ENCODE data around the gene TKTL1.
"Not testable (repeated sequence)": the region's sequence is repeated elsewhere in the genome, so short reads cannot be mapped to it uniquely, and the experiment has no call there.

DNA sequence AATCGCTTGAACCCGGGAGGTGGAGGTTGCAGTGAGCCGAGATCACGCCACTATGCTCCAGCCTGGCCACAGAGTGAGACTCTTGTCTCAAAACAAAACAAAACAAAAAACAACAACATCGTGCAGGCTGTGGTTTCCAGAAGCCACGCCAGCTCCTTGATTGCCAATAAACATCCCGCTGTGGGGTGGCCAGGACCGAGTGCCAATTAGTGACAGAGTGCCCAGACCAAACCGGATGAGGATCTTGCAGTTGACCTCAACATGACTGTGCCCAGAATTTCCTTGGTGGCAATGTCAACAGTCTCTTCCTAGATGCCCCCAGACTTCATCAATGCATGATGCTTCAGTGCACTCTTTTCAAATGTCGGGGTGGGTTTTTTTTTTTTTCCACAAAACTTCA is 36.9 kb upstream of the TKTL1 start:
- TF ChIP-seq, protein P1, sequence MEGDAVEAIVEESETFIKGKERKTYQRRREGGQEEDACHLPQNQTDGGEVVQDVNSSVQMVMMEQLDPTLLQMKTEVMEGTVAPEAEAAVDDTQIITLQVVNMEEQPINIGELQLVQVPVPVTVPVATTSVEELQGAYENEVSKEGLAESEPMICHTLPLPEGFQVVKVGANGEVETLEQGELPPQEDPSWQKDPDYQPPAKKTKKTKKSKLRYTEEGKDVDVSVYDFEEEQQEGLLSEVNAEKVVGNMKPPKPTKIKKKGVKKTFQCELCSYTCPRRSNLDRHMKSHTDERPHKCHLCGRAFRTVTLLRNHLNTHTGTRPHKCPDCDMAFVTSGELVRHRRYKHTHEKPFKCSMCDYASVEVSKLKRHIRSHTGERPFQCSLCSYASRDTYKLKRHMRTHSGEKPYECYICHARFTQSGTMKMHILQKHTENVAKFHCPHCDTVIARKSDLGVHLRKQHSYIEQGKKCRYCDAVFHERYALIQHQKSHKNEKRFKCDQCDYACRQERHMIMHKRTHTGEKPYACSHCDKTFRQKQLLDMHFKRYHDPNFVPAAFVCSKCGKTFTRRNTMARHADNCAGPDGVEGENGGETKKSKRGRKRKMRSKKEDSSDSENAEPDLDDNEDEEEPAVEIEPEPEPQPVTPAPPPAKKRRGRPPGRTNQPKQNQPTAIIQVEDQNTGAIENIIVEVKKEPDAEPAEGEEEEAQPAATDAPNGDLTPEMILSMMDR (conservative IDR thresholded peaks at IDR 0.05 in 1 of 2, IDR thresholded peaks at IDR 0.05 in 1 of 2; ENCODE audit: low read depth in 1 of 2, low read length in 2 of 2): not testable (repeated sequence)
- not testable (repeated sequence) for TF ChIP-seq EZH2 (IDR thresholded peaks at IDR 0.05; ENCODE audit: low read length, missing control alignments)

Measured in fibroblast of lung (primary cell).